Right renal cortex interstitium (tissue), 3 donors: ENCODE measurements around the gene ARHGEF7. TPM values are rescaled to one million over a fixed set of nuclear protein-coding genes. Genes with fewer than 3 reads are reported as not detected.
"Not testable (repeated sequence)": the region's sequence is repeated elsewhere in the genome, so short reads cannot be mapped to it uniquely, and the experiment has no call there.

Experiments
- DNase-seq, 3 donors: peaks; one replicate each; pipeline ENCODE4 v3.0.0-alpha.2; 2013; ENCODE audit warnings: low read depth in 3 of 3, low spot score in 2 of 3
- polyA plus RNA-seq, 3 donors: library from polyadenylated mRNA; unstranded; fragments of 120-200 nt; gene quantifications; one replicate each; pipeline ENCODE4 v1.2.1, GENCODE V29; 2013; ENCODE audit not compliant: insufficient read length in 3 of 3

The ARHGEF7 gene, protein sequence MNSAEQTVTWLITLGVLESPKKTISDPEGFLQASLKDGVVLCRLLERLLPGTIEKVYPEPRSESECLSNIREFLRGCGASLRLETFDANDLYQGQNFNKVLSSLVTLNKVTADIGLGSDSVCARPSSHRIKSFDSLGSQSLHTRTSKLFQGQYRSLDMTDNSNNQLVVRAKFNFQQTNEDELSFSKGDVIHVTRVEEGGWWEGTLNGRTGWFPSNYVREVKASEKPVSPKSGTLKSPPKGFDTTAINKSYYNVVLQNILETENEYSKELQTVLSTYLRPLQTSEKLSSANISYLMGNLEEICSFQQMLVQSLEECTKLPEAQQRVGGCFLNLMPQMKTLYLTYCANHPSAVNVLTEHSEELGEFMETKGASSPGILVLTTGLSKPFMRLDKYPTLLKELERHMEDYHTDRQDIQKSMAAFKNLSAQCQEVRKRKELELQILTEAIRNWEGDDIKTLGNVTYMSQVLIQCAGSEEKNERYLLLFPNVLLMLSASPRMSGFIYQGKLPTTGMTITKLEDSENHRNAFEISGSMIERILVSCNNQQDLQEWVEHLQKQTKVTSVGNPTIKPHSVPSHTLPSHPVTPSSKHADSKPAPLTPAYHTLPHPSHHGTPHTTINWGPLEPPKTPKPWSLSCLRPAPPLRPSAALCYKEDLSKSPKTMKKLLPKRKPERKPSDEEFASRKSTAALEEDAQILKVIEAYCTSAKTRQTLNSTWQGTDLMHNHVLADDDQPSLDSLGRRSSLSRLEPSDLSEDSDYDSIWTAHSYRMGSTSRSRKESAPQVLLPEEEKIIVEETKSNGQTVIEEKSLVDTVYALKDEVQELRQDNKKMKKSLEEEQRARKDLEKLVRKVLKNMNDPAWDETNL
- polyA plus RNA-seq: 10 to 100 TPM; 56.1 to 66.4 (median 61.8) TPM

DNA sequence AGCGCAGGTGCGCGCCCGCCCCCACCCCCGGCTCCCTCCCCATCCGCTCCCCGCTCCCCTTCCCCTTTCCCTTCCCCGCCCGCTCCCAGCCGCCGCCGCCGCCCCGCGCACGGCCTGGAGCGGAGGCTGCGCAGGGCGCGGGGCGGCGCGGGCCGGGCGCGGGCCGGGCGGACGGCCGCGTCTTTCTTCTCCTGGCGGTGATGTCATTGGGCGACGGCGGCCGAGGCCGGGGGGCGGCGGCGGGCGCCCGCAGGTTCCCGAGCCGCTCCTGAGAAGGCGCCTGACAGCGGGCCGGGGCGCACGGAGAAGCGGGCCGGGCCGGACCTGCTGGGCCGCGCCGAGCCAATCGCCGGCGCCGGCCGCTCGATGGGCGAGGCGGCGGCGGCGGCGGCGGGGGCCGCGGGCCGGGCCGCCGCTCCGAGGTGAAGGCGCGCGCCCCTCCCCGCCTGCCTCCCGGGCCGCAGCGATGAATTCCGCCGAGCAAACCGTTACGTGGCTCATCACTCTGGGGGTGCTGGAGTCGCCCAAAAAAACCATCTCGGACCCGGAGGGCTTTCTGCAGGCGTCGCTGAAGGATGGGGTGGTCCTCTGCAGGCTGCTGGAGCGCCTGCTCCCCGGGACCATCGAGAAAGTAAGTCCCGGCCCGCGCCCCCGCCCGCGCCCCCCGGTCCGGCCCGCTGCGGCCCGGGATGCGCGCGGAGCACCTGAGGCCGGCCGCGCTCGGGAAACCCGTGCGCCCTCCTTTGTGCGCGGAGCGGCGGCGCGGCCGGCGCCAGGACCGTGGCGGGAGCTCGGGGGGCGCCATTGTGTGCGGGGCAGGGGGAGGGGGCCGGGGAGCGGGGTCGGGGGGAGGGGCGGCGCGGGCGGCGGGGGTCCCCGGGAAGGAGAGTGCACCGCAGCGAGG is at the start of gene ARHGEF7:
Gene ARHGEF7 (plus strand): TSS at position 250 of the 904 bp plus-strand sequence. CDS start 217 bp downstream, at position 467.
- DNase-seq: no peak

DNA sequence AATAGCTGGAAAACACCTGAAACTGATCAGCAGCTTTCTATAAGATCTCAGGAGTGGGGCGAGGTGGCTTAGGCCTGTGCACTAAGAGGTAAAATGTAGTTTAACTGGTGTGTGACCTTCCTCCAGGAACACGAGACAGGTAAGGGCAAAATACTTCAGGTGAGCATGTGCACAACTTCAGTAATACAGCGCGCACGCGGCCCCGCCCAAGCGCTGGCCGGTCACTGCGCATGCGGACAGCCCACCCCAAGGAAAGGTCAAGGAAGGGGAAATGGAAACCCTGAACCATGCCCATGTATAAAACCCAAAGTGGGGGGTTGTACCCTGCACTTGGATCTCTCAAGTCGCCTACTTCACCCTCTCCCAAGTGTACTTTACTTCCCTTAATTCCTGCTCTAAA is 49.4 kb upstream of the ARHGEF7 start:
- no peak for DNase-seq

DNA sequence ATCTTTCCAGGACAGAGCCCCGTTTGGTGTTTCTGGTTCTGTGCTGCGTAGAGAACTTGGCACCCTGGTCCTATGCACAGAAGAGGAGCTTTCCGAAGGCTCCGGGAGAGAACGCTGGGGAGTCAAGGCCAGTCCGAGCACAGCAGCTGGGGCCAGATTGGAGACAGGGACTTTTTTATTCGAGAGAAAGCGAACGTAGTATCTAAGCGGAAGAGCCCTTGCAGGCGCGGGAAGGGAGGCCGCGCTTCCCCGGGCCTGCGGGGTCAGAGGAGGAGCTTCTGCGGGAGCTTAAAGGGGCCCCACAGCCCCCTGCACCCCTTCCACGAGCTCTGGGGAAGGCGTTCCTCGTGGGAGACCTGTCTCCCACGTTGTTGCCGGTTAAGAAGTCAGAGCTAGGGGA is 48.6 kb upstream of the ARHGEF7 start:
- peak in 1 of 3 donors; percentile 8 for DNase-seq

DNA sequence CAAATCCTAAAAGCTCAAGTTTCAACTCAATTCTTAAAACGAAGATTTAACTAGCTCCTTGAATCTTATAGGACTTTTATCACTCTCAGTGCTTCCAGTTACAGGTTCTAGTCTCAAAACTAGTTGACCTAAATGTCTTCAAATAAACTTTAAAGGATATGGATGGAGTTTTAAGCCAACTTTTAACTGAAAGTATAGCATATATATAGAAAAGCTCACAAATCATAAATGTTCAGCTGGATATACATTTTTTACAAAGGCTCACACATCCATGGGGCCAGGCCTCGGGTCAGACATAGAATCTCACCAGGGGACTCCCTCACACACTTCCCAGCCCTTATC is 47.1 kb upstream of the ARHGEF7 start:
- DNase-seq: no peak

DNA sequence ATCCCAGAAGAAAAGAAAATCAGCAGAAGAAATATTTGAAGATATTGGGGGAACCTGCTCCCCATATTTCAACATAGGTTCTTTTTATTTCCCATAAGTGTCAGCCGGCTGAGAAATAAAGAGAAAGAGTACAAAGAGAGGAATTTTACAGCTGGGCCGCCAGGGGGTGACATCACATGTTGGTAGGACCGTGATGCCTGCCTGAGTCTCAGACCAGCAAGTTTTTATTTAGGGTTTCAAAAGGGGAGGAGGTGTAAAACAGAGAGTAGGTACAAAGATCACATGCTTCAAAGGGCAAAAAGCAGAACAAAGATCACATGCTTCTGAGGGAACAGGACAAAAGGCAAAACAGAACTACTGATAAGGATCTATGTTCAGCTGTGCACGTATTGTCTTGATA is 44.0 kb upstream of the ARHGEF7 start:
- DNase-seq: not testable (repeated sequence)

DNA sequence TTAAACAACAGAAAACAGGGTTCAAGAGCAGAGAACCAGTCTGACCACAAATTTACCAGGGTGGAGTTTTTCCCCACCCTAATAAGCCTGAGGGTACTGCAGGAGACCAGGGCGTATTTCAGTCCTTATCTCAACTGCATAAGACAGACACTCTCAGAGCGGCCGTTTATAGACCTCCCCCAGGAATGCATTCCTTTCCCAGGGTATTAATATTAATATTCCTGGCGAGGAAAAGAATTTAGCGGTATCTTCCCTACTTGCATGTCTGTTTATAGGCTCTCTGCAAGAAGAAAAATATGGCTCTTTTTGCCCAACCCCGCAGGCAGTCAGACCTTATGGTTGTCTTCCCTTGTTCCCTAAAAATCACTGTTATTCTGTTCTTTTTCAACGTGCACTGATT is 43.6 kb upstream of the ARHGEF7 start:
- not testable (repeated sequence) for DNase-seq

DNA sequence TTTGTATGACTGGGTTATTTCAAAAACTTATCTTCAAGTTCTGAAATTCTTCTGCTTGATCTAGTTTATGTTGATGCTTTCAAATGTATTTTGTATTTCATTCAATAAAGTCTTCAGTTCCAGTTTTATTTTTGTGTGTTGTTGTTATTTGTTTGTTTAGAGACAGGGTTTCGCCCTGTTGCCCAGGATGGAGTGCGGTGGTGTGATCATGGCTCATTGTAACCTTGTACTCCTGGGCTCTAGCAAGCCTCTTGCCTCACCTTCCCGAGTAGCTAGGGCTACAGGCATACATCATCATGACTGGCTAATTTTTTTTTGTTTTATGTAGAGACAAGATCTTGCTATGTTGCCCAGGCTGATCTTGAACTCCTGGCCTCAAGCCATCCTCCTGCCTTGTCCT is 40.3 kb upstream of the ARHGEF7 start:
- no peak for DNase-seq

DNA sequence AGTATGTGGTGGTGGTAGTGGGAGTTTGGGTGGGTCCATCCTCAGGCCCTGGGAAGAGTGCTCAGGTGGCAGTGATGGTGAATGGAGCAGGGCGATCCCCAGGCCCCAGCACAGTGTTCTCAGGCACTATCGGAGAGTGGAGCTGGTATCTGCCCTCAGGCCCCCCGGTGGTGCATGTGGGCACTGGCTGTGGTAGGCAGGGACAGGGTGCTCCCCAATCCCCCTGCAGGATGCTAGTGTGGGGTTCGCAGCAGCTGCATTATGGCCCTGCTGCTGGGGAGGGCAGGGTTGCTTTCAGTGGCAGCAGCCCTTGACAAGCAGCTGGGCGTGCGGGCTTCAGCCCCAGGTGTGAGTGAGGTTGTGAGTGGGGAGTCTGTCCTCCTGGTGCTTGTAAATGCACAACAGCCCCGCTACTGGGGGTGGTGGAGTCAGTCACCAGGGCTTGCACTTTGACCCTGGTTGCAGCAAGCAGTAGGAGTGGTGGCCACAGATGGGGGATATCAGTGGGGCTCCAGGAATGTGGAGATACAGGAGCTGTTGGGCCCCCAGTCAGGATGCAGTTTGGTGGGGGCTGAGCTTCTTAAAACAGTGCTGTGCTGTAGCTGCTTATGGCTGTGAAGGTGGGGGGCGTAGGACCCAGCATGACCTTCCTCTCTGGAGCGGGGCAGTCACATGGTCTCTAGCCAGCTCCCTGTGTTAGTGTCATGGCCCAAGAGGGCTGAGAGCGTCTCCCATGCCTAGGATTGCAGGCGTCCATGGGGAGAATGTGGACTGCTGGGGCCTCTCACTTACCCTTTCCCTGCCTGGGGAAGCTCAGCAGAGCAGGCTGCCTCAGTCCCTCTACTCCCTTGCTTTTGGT is 38.7 kb upstream of the ARHGEF7 start:
- DNase-seq: no peak

DNA sequence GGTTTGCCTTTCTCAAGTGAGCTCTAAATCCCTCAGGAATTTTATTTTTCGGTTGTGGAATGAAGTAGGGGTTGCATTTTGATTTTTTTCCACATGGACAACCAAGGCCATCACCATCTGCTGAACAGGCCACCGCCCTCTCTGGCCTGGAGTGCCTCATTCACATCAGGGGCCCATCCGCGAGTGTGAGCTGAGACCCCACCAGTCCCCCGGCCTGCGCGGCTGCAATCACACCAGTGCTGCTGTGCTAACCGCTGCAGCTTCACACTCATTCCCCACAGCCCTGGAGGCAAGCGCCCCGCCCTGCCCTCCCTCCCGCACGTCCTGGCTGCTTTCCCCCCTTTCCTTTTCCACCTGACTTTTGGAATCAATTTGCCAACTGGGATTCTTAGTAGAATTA is 35.7 kb upstream of the ARHGEF7 start:
- no peak for DNase-seq

DNA sequence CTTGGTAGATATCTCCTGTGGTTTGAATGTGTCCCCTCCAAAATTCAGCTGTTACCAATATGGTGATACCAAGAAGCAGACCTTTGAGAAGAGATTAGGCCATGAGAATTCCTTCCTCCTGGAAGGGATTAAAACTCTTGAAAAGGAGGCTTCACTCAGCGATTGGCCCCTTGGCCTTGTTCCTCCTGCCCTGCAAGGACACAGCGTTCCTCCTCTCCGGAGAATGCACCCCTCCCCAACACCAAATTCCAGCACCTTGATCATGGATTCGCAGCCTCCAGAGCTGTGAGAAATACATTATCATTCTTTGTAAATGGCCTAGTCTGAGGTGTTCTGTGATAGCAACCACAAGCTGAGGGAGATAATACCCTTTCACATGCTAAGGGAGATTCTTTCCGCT is 34.5 kb upstream of the ARHGEF7 start:
- no peak for DNase-seq

DNA sequence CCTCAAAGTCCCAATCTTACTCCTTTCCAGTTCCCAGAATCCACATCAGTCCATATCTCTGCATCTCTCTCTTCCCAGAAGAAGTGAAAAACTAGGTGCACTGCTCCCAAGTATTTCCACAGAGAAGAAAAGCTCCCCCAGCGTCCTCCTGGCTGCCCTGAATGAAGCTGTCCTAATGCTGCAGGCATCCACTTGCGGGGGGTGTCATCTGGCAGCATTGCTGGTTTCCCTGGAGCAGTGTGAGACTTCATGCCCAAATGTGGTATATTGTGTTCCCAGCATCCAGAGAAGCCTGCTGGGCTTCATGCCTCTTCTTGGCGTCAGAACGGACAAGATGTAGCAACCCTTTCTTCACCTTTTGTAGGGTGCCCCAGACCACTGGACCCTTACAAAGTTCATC is 32.9 kb upstream of the ARHGEF7 start:
- no peak for DNase-seq

DNA sequence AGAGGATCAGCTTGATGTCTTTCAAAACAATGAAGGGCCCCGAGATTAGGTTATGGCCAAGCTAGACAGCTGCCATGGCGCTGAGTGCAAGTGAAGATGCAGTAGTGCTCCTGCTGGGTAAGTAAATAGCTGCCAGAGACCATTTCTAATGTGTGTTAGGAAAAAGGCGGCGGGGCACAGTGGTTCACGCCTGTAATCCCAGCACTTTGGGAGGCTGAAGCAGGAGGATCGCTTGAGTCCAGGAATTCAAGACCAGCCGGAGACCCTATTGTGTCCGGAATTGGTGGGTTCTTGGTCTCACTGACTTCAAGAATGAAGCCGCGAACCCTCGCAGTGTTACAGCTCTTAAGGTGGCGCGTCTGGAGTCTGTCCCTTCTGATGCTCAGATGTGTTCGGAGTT is 32.3 kb upstream of the ARHGEF7 start:
- DNase-seq: not testable (repeated sequence)

DNA sequence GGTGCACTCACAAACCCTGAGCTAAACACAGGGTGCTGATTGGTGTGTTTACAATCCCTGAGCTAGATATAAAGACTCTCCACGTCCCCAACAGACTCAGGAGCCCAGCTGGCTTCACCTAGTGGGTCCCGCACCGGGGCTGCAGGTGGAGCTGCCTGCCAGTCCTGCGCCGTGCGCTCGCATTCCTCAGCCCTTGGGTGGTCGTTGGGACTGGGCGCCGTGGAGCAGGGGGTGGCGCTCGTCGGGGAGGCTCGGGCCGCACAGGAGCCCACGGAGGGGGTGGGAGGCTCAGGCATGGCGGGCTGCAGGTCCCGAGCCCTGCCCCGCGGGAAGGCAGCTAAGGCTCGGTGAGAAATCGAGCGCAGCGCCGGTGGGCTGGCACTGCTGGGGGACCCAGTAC is 31.4 kb upstream of the ARHGEF7 start:
- DNase-seq: not testable (repeated sequence)

DNA sequence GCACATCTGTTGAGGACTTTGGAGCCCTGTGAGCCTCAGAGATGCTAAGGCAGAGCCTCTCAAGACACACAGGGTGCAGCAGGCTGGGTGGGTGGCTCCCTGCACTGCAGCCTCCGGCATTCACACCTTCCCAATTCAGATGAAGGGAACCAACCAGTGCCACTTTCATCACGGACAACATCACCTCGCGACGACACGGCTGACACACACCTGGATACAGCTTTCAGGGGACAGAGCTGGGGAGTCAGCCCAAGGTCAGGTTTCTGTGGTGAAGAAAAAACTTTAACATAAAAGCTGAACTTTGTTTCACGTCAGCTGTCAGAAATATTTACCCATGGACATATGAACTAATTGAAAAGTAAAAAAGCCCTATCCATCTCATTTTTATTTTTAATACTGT is 24.9 kb upstream of the ARHGEF7 start:
- no peak for DNase-seq

DNA sequence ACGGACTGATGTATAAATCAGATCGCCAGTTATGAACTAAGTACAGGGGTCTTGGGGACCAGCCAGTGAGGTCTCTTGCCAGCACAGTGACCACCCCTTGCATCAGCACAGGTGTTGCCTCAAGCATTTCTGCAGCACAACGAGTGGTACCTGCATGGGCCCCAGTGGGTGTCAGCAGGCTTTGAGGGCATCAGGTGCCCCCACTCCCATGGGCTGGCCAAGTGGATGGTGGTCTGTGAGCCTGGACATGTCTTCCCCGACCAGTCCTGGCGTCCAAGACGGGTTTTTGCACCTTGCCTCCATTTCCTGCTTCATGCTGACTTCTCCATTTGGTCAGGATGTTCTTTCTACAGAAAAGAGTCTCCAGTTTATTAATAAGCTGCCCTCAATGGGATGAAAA is 22.4 kb upstream of the ARHGEF7 start:
- no peak for DNase-seq

DNA sequence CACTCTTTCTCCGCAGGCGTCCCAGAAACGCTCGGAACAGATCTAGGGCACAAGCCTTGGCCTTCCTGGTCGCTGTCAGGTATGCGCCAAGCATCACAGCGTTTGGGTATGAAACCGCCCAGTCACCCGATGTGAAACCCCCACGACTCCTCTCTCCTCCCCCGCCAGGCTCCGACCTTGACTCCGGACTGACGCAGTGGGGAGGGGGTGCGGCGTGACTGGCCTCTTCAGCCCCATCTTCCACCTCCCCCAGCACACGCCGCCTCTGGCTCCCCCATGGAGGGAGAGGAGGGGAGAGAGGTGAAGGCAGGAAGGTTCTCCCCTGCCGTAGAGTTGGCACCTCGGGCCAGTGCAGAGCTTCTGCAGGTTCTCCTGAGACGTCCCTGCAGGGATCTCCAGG is 22.0 kb upstream of the ARHGEF7 start:
- DNase-seq: no peak

DNA sequence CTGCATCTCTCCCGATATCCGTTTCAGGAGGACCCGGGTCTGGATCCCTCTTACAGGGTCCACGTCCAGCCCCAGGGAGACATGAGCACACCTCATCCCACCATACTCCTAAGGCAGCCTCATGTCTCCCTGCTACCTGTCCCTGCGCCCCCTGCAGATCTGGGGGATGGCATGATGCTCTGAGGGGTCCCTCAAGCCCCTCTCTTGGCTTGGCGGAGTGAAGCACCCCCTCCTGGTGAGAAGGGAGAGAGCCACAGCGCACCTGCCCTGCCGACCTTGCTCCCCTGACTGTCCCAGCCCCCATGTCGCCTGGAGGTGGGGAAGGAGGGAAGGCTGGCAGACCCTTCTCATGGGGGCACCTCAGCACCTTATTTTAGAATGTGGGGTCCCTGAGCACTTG is 21.5 kb upstream of the ARHGEF7 start:
- DNase-seq: no peak

DNA sequence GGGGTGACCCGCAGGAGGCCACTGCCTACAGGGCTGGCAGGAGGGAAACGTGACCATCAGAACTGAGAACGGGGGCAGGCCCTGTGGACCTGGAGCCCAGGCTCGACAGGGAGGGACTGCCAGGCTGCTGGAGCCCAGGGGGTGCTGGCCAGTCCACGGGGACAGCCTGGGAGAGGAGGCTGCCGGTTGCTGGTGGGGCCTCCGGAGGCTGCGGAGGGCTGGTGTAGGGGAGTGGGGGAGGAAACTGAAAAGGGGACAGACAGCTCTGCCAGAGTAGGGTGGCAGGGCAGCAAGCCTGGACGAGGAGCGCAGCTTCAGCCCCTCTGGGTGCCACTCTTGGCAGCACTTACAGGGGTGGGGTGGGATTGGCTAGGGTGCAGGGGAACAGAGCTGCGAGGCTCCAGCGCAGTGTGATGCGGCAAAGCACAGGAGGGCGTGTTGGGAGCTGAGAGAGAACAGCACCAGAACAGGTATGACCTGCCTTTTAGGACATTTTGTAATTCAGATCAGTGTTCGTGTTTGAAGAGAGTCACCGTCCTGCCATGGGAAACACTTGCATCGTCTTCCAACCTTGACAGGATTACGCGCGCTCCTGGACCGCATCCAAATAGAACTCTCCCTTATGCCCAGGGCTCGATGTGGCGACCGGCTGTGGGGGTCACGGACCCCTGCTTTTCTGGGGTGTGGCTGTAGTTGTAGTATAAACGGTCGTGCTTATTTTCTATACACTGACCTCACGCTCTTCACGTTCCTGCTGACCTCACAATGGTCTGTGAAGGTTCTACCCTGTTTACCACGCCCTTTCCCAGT is 19.9 kb upstream of the ARHGEF7 start:
- no peak for DNase-seq

DNA sequence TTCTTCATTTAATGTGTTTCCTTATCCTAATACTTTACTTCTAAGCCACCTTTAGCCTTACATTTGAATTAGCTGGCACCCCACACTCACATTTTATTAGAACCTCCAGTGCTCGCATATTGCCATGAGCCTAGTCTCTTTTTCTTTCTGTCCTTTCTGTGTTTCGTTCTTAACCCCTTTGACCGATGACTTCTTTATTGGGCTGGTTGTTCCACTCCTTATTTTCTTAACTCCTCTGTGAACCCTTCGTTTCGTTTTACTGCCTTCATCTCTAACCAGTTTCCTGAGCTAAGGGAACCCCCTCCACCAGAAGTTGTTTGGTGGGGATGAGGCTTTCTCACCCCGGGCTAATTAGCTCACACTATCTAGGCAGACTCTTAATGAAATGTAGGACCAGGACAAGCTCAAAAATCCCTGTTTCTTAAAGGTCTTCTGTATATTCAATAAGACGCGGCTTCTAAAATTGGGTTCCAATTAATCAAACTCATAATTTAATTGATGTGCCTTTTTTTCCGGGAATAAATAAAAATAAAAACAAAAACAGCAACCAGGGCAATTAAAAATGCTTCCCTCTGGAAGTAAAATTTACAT is 19.1 kb upstream of the ARHGEF7 start:
- DNase-seq: peak in 1 of 3 donors; percentile 10
